GM19239 (cell line): ENCODE measurements around the gene PCDHA1.

ENCODE experiments used
- DNase-seq: peaks from one replicate; pipeline ENCODE4 v3.0.0; 2011; ENCODE audit warnings: low spot score; ENCODE audit not compliant: insufficient read length
- FAIRE-seq: peaks from 2 replicates; lab custom pipeline; 2011; peaks lifted over from hg19 to GRCh38; lab: Jason Lieb, UNC

PCDHA1 gene

DNA sequence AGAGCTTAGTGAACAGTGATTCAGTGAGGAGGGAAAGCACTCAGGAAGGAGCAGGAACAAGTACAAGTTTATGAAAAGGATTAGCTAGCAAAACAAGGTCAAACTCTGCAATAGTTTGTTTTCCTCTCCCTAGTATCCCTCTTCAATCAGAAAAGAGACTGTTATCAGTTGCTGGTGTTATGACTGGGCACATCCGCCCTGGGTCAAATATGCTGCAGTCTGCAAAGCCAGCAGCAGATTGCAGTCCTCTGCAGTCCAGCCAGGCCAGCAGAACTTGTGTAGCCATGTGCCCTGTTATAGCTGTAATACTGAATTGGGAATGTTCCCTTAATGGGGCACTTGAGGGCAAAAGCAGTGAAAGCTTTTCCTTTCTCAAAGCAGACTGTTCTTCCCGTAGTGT is 192.3 kb downstream of the PCDHA1 start:
- DNase-seq (no peak), FAIRE-seq (no peak)

DNA sequence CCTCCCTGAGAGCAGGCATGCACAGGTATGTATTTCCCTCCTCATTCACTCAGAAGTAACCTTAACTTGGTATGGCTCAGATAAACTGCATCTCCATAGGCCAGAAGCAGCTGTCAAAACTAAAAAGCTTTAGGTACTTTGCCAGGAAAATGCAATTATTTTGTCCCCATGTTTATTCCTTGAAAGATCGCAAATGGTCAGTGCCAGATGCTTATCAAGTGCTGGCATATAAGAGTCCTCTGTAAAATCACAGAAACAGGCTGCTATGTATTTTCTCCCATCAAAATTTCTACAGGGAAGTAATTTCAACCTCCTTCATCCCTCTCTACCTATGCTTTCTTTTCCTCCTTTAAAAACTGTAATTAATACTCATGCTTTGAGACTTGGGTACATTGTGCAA is 193.0 kb downstream of the PCDHA1 start:
- FAIRE-seq (no peak), DNase-seq (no peak)

DNA sequence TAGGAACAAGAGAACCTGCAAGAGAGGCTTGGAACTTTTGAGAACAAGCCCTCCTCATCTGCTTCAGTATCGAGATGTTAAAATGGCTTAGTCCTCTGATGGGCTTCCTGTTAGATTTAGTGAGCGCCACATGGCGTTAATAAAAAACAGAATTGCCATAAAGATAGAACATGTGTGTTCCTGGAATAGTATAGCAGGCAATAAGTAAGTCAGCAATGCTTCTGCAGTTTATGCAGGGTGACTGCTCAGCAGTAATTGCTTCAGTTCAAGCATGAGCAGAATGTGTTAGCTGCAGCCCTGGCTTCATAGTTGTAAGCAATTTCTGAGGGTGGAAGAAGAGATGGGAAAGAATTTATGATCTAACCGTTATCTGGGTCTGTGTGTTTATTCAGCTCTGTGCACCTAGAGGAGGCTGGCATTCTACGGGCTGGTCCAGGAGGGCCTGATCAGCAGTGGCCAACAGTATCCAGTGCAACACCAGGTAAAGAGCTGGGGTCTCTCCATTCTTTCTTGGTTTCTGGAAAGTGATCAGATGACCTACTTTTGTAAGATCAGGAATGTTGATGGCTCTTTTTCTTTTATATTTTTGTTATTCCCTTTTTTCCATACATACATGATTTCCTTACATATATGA is 196.3 kb downstream of the PCDHA1 start:
- no peak for DNase-seq
- FAIRE-seq: no peak

DNA sequence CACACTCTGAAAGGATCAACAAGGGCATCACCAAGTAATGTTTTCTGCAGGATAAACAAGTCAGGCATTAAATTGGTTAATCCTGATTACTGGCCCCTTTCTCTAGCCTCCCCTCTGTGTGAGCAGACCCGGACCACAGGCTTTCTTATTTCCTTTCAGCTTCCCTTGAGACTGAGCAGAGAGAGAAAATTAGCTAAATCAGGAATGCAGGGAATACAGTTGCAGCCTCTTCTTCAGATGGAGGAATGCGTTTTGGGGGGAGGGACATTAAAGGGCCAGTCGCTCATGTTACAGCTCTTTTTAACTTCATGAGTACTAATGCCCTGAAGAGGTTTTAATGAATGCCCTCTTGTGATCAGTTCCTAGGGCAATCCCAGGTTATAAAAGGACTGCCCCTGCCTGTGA is 200.2 kb downstream of the PCDHA1 start:
- FAIRE-seq (no peak), DNase-seq (no peak)

- FAIRE-seq: no peak
- no peak for DNase-seq
Measured at GRCh38 chr5:140988100-140988499, 202.2 kb downstream of the PCDHA1 start.

DNA sequence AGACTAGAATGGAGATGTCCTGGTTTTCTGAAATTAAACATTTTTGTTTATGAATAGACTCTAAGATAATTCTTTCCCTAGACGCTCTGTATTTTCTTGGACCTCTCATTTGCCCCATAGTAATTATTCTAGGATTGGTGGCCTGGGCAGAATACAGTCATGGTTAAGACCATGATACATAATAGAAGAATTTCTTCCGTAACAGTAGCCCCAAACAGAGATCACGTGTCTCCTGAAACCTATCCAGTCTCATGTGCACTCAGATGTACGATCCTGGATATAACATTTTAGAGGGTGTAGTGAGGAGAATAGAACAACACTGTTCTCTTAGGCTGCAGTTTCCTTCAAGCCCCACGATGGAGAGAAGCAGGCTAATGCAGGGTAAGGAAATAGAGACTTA is 202.7 kb downstream of the PCDHA1 start:
- no peak for DNase-seq
- FAIRE-seq: no peak

DNA sequence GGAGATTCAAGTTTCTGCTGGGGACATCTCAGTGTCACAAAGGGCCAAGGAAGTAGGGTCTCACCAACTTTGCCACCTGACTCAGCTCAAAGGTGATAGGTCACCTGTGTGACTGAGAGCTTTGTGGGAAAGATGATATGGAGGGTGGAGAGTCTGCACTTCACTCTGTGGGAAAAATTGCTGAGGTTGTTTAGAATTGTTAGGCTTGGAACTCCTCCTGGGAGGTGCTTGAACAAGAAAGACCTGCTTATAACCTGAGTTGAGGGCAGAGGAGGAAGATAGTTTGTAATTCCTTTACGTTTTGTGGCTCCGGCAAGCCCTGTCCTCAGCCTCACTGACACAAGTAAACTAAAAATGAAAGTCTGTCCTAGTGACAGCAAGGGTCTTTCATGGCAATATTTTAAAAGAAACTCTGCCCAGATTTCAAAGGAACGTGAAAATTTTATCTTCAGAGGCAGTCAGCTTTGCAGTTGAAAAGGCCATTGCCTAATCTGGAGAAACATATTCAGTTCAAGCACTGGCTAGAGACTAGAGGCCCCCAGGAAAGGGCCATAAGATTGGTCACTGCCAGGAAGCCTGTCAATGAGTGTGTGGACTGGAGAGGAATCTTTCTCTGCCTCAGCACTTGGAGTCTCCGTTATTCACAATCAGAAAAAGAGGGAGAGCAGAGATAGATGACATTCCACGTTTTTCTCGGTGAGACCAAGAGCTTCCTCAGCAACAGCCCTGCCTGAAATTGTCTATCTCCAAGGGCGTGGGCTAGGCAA is 203.5 kb downstream of the PCDHA1 start:
- no peak for FAIRE-seq
- DNase-seq: no peak

- DNase-seq: no peak
- FAIRE-seq: no peak
Measured at GRCh38 chr5:140992828-140993227, 206.9 kb downstream of the PCDHA1 start.

DNA sequence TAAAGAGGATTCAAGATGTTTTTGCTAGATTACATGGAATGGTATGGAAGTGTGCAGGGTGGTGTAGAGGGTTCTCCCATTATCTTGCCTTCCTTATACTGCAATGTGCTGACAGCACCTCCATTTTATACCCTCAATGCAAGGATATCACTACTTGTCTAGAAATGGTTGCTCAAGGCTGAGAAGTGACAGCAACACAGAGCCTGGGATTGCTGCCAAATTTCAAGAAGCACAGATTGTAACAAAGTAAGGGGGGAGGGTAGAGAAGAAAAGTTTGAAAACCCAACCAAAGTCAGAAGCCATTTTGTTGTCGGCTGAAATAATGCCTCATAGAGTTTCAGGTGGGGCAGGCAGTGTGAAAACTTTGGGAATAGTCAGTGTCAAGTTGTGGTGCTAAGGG is 210.1 kb downstream of the PCDHA1 start:
- DNase-seq: no peak
- no peak for FAIRE-seq

DNA sequence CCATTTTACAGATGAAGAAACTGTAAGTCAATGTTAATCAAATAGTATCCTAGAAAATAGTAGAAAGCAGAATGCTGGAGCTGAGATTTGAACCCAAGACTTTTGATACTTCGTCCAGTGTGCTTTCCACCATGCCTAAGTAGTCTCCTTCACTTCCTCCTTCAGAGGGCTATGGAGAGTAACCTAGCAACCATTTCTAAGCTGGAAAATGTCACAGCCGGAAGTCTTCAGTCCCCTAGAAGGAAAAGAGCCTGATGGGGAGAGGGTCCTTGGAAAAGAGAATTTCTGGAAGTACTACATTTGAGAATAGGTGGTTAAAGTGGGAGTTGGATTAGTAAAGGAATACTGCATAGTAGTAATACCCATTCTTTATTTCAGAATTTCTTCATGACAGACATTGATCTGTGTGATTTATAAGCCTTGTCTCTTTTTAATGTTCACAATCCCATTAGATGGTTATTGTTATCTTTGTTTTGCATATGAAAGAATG is 213.0 kb downstream of the PCDHA1 start:
- no peak for FAIRE-seq
- no peak for DNase-seq

- no peak for FAIRE-seq
- DNase-seq: no peak
Measured at GRCh38 chr5:141001446-141001843, 215.5 kb downstream of the PCDHA1 start.

DNA sequence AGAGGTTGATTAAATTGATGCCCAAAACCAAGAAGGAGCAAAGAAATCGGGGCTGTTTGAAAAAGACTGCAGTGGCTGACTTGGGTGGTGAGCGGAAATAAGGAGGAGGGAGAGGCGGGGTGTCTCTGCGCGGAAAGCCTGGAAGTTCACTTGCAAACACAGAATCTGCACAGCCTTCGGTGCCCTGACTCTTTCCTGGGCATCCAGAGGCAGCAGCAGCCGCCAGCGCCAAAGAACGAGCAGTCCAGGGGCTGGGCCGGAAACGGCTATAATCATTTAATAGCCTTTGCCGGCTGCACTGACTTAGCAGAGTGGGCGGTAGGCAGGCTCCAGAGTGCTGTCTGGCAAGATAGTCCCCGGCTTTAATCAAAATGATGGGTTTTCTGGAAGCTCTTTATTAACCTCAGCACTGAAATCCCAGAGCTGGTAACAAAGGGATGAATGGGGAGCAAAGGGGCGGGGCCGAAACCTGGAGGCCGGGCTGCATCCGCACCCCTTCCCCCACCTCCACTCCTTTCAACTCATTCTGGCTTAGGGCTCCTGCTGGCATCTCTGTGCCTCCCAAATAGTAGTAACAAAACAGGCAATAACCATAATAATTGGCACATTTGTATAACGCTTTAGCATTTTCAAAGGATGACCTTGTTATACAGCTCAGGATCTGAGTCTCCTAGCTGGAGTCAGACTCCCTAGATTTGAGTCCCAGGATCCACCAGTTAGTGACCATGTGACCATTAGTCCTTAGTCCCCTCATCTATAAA is 216.1 kb downstream of the PCDHA1 start:
- DNase-seq: no peak
- FAIRE-seq: no peak

DNA sequence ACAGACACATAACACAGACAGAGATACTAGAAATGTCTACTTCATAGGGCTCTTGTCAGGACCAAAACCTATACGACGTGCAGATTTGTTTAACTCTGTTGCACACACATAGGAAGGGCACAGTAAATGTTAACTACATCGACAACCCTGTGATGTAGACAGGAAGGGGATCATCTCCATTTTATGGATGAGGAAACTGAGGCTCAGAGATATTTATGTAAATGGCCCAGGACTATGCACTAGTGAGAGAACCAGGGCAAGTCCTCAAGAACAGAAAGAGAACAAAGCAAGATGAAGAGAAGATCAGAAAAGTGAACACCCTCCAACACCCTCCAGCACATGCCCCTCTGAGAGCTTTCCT is 216.6 kb downstream of the PCDHA1 start:
- DNase-seq (no peak), FAIRE-seq (no peak)

DNA sequence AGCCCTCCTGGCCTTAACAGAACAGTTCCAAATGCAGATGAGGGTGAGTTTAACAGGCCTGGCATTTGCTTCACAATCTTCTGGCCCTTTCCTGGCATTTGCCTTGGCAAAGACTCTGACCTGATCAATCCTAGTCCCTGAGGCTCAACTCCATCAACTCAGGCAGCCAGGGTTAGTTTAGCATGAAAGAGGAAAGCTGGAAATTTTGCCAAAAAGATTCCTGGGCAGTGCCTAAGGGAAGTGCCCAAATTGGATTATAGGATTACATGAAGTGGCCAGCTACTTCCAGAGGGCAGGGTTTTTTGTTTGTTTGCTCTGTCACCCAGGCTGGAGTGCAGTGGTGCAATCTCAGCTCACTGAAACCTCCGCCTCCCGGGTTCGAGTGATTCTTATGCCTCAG is 217.1 kb downstream of the PCDHA1 start:
- FAIRE-seq: no peak
- no peak for DNase-seq

DNA sequence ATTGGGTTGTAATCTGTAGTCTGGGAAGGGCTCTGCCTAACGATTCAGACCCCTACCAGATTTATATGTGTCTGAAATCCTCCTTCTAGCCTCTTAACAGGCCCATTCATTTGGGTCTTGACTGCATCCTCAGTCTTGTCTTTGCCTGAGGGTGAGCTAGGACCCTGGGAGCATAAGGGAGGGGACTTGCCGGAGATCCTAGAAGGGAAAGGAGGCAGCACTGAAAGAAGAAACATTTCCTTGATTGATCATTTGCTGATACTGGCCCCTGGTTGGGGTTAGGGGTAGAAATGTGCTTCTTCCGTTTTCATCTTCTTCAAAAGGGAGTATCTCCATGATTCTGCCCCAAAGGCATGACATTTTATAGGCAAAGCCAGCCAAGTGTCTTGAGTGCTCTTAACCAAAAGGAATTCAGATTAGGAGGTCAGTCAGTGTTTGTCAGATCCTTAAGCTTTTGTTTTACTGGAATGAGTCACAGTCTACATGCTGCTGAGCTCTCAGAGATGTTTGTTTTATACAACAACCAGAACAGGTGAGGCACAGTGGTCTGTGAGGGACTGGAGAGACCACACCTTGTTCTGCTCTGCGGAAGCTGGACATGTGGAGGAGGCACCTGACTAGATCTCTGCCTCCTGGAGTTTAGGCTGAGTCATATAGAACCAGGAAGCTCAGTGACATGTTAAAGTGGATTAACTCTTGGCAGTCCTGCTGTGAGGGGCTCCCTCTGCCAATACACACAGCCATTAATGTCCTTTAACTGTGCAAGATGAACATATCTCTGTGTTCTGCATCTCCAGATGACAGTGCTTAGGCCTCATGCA is 218.1 kb downstream of the PCDHA1 start:
- FAIRE-seq: no peak
- DNase-seq: no peak

DNA sequence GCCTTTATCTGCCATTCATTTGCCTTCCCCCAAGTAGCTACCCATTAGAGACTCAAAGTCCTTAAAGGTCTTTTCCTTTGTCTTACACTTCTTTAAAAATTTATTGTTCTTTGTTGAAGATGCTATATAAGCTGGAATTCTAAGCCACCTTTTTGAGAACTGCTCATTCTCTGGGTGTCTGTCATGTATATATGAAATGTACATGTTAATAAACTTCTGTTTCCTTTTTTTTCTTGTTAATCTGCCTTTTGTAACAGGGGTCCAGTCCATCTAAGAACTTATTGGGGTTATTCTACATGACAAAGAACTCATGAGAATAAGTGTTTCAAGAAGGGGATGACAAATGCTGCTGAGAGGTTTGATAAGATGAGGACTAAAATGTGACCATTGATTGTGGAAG is 221.9 kb downstream of the PCDHA1 start:
- FAIRE-seq: no peak
- no peak for DNase-seq

DNA sequence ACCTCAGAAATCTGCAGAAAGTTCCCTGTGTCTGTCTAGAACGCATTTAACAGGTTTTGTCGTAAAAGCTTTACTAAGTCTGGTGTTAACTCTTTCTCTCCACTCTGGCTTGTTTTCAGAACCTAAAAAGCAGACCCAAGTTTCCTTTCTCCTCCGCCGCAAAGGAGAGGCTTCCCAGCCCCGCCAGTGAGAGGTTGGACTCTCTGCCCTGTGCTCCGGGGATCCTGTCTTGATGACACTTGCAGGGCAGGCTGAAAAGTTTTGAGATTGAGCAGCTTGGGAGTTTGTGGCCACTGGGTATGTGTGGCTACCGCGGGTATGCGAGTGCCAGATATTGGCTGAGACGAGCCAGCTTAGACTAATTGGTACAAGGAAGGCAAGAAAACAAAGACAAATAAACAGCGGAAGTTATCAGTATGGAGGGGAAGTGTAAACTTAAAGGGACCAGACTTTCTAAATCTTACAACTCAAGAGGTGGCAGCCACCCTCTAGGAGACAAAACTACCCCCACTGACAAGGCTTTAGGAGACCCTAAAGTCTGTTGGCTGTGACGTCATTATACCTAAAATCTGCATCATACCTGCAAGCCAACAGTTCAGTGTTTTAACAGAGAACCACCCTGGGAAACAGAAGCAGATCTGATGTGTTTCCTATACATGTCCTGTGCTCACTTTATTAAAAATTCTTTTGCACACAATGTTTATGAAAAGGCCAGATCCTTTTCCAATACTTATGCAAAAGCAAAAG is 224.3 kb downstream of the PCDHA1 start:
- FAIRE-seq (no peak), DNase-seq (no peak)

DNA sequence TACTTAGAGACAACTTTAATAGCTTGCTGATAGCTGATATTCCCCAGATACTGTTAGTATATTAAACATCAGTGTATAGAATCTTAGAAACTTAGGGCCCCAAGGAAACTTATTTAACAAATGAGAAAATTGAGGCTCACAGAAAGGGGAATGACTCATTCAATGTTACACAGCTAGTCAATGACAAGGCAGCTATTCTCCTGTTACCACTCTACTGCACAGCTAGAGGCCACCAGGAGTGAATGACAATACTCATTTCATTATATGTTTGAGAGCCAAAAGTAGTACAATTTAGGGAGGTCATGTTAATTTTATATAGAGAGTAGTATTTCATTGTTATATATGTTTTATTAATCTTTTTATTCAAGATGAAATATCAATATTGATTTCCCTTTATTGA is 232.0 kb downstream of the PCDHA1 start:
- DNase-seq (no peak), FAIRE-seq (no peak)

GRCh38 chr5:141022384-141022783 is 236.4 kb downstream of the PCDHA1 start:
- no peak for DNase-seq
- no peak for FAIRE-seq

DNA sequence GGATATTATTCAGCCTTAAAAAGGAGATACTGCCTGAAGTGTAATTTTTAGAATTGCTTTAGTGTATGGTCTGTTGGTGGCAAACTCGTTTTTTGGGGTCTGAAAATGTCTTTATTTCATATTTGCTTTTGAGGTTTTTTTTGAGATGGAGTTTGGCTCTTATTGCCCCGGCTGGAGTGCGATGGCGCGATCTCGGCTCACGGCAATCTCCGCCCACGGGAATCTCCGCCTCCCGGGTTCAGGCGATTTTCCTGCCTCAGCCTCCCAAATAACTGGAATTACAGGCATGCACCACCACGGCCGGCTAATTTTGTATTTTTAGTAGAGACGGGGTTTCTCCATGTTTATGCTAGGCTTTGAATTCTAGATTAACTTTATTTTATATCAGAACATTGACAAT is 245.1 kb downstream of the PCDHA1 start:
- no peak for DNase-seq
- no peak for FAIRE-seq
